GM23338 (cell line): ENCODE data around the gene SYTL1. TPM values are rescaled to one million over a fixed set of nuclear protein-coding genes. Genes with fewer than 3 reads are reported as not detected.

Source experiments
- ATAC-seq: fragments of 200-7000 bp; cut with Tn5 transposase; 3 replicates; pipeline ENCODE4 v1.9.1; 2020
- DNase-seq: peaks from one replicate; pipeline ENCODE4 v3.0.0-alpha.2; 2015; ENCODE audit warnings: low spot score
- H2AFZ ChIP-seq: fragments of 200-600 bp; sonication (generic); 2 replicates; pipeline ENCODE4 v1.8.0; 2016; ENCODE audit warnings: antibody characterized with exemption, mild to moderate bottlenecking, moderate library complexity
- H3F3A ChIP-seq: fragments of 200-600 bp; sonication (generic); replicated peaks from 2 replicates; pipeline ENCODE4 v1.8.0; 2017; ENCODE audit warnings: antibody characterized with exemption, mixed run types, low read depth
- H3K27ac ChIP-seq: fragments of 200-600 bp; sonication (generic); 2 replicates; pipeline ENCODE4 v1.6.1; 2016; ENCODE audit warnings: low read depth
- H3K27me3 ChIP-seq: fragments of 200-600 bp; sonication (generic); 2 replicates; pipeline ENCODE4 v1.8.0; 2016; ENCODE audit warnings: mild to moderate bottlenecking, mixed run types, moderate library complexity; ENCODE audit not compliant: insufficient read depth
- H3K36me3 ChIP-seq: fragments of 200-600 bp; sonication (generic); 2 replicates; pipeline ENCODE4 v1.8.0; 2016; ENCODE audit warnings: mild to moderate bottlenecking; ENCODE audit not compliant: insufficient read depth
- H3K4me1 ChIP-seq: fragments of 200-600 bp; sonication (generic); 2 replicates; pipeline ENCODE4 v1.8.0; 2016; ENCODE audit warnings: mild to moderate bottlenecking, moderate library complexity; ENCODE audit not compliant: insufficient read depth
- H3K4me2 ChIP-seq: fragments of 200-600 bp; sonication (generic); 2 replicates; pipeline ENCODE4 v1.7.1; 2017; ENCODE audit warnings: mixed run types
- H3K4me3 ChIP-seq: fragments of 200-600 bp; sonication (generic); 2 replicates; pipeline ENCODE4 v1.6.1; 2016; ENCODE audit warnings: mixed run types
- H3K79me2 ChIP-seq: fragments of 200-600 bp; sonication (generic); replicated peaks from 2 replicates; pipeline ENCODE4 v1.8.0; 2017; ENCODE audit warnings: mild to moderate bottlenecking; ENCODE audit not compliant: insufficient read depth
- H3K9me2 ChIP-seq: fragments of 200-600 bp; sonication (generic); 2 replicates; pipeline ENCODE4 v1.8.0; 2017; ENCODE audit not compliant: insufficient read depth
- H4K20me1 ChIP-seq: fragments of 200-600 bp; sonication (generic); replicated peaks from 2 replicates; pipeline ENCODE4 v1.8.0; 2017; ENCODE audit warnings: mild to moderate bottlenecking; ENCODE audit not compliant: insufficient read depth
- H3K27ac Mint-ChIP-seq: 2 replicates; pipeline ENCODE4 v1.8.0; 2020; ENCODE audit warnings: inconsistent platforms, mild to moderate bottlenecking, moderate library complexity, mixed read lengths
- H3K27me3 Mint-ChIP-seq: 3 replicates; pipeline ENCODE4 v1.8.0; 2022; ENCODE audit warnings: low read depth, mild to moderate bottlenecking, moderate library complexity, mixed read lengths, inconsistent platforms; ENCODE audit not compliant: insufficient read depth, poor library complexity
- H3K36me3 Mint-ChIP-seq: 3 replicates; pipeline ENCODE4 v1.8.0; 2021; ENCODE audit warnings: low read depth, mild to moderate bottlenecking, inconsistent platforms, moderate library complexity, mixed read lengths
- H3K4me1 Mint-ChIP-seq: 3 replicates; pipeline ENCODE4 v1.8.0; 2020; ENCODE audit warnings: mild to moderate bottlenecking, inconsistent platforms, mixed read lengths
- H3K4me3 Mint-ChIP-seq: 3 replicates; pipeline ENCODE4 v1.8.0; 2021; ENCODE audit warnings: moderate library complexity, mild to moderate bottlenecking, inconsistent platforms, mixed read lengths
- H3K9me3 Mint-ChIP-seq: 3 replicates; pipeline ENCODE4 v1.8.0; 2020; ENCODE audit warnings: moderate library complexity, mild to moderate bottlenecking, inconsistent platforms, mixed read lengths
- EZH2 ChIP-seq: fragments of 200-600 bp; sonication (generic); IDR thresholded peaks from one replicate; pipeline ENCODE4 v1.8.0; 2017; ENCODE audit warnings: antibody characterized with exemption, mild to moderate bottlenecking, low read depth; ENCODE audit not compliant: unreplicated experiment
- EZH2phosphoT487 ChIP-seq: fragments of 200-600 bp; sonication (generic); IDR thresholded peaks from one replicate; pipeline ENCODE4 v1.8.1; 2018; ENCODE audit warnings: antibody characterized with exemption; ENCODE audit not compliant: unreplicated experiment
- JUNB ChIP-seq: IDR thresholded peaks from one replicate; pipeline ENCODE4 v1.6.1; 2016; ENCODE audit warnings: antibody characterized with exemption; ENCODE audit not compliant: unreplicated experiment
- NANOG ChIP-seq: IDR thresholded peaks from 2 replicates; pipeline ENCODE4 v1.6.1; 2016; ENCODE audit warnings: antibody characterized with exemption, borderline replicate concordance
- POLR2AphosphoS5 ChIP-seq: IDR thresholded peaks from 2 replicates; pipeline ENCODE4 v1.6.1; 2016; ENCODE audit warnings: antibody characterized with exemption, low read depth
- polyA plus RNA-seq: library from polyadenylated mRNA; unstranded; fragments of >200 nt; fragmentation: Nextera tagmentation; extraction: Ambion mirVana; gene quantifications from 2 replicates; pipeline ENCODE4 v1.2.1, GENCODE V29; 2016
- total RNA-seq: library from RNA; depleted of rRNA; stranded (reverse); fragments of >200 nt; shearing (Covaris generic); gene quantifications from 2 replicates; pipeline ENCODE4 v1.2.3, GENCODE V29; 2014
- TF ChIP-seq, protein P1 (sequence below), 2 experiments: fragments of 200-600 bp in 1 of 2; sonication (generic) in 1 of 2; conservative IDR thresholded peaks; 2 replicates each; pipeline versions ENCODE4 v1.5.1 to v1.6.1; 2016 to 2017; ENCODE audit warnings: antibody characterized with exemption in 2 of 2, low read depth in 2 of 2, mild to moderate bottlenecking in 2 of 2, moderate library complexity in 1 of 2
- TF ChIP-seq, protein P2 (sequence below): fragments of 250-450 bp; sonication (Bioruptor Pico); IDR thresholded peaks from 2 replicates; pipeline ENCODE4 v1.5.0; 2020; ENCODE audit warnings: mild to moderate bottlenecking, moderate library complexity

The SYTL1 gene
- total and polyA plus RNA-seq, 2 experiments from 2014 or later: 4.9 to 12.3 TPM

- Histone ChIP-seq H3K27ac (no peak overlapping the region), H2AFZ (0 out of 2 replicates have a peak overlapping the region, but pooled peaks have one; percentile 59), H3K4me2 (peak overlapping the region; percentile 99), H3K4me1 (peaks cover 20% of the 10 kb centered on the region), H3K36me3 (no peaks in the 10 kb centered on the region), H3F3A (peaks cover 17% of the 10 kb centered on the region; the same call in 1 of the 2 replicates), H3K9me2 (no peaks in the 10 kb centered on the region), H4K20me1 (no peaks in the 10 kb centered on the region), H3K79me2 (no peaks in the 10 kb centered on the region), H3K27me3 (peaks cover 25% of the 10 kb centered on the region), H3K4me3 (peak overlapping the region; percentile 89; the same call in 1 of the 2 replicates)
- H3K27ac Mint-ChIP-seq: no peak overlapping the region
- no peaks in the 10 kb centered on the region for H3K36me3 Mint-ChIP-seq
- ATAC-seq: no peak
- TF ChIP-seq POLR2AphosphoS5: no peak
- peak overlapping the region; percentile 86 for H3K4me3 Mint-ChIP-seq
- DNase-seq: no peak
- H3K27me3 Mint-ChIP-seq: peaks cover 28% of the 10 kb centered on the region
- peaks cover 30% of the 10 kb centered on the region for H3K4me1 Mint-ChIP-seq
- H3K9me3 Mint-ChIP-seq: no peaks in the 10 kb centered on the region
Measured at GRCh38 chr1:27364696-27365371, 23.0 kb downstream of the SYTL1 start.

GRCh38 chr1:27365372-27366112, 23.7 kb downstream of the SYTL1 start:
- Histone ChIP-seq H3K27me3 (peaks cover 18% of the 10 kb centered on the region), H3F3A (peaks cover 17% of the 10 kb centered on the region; the same call in 1 of the 2 replicates), H3K4me3 (peak overlapping the region; percentile 89), H3K79me2 (no peaks in the 10 kb centered on the region), H2AFZ (peak overlapping the region; percentile 98; the same call in 1 of the 2 replicates), H3K4me2 (peak overlapping the region; percentile 99), H3K4me1 (peaks cover 16% of the 10 kb centered on the region), H4K20me1 (no peaks in the 10 kb centered on the region), H3K9me2 (no peaks in the 10 kb centered on the region), H3K27ac (no peak overlapping the region), H3K36me3 (no peaks in the 10 kb centered on the region)
- ATAC-seq: peak; percentile 55
- no peaks in the 10 kb centered on the region for H3K9me3 Mint-ChIP-seq
- peak overlapping the region; percentile 86 for H3K4me3 Mint-ChIP-seq
- DNase-seq: peak; percentile 88
- H3K27ac Mint-ChIP-seq: peak overlapping the region; percentile 86
- peaks cover 22% of the 10 kb centered on the region for H3K27me3 Mint-ChIP-seq
- peaks cover 27% of the 10 kb centered on the region for H3K4me1 Mint-ChIP-seq
- no peaks in the 10 kb centered on the region for H3K36me3 Mint-ChIP-seq
- TF ChIP-seq, protein P1, sequence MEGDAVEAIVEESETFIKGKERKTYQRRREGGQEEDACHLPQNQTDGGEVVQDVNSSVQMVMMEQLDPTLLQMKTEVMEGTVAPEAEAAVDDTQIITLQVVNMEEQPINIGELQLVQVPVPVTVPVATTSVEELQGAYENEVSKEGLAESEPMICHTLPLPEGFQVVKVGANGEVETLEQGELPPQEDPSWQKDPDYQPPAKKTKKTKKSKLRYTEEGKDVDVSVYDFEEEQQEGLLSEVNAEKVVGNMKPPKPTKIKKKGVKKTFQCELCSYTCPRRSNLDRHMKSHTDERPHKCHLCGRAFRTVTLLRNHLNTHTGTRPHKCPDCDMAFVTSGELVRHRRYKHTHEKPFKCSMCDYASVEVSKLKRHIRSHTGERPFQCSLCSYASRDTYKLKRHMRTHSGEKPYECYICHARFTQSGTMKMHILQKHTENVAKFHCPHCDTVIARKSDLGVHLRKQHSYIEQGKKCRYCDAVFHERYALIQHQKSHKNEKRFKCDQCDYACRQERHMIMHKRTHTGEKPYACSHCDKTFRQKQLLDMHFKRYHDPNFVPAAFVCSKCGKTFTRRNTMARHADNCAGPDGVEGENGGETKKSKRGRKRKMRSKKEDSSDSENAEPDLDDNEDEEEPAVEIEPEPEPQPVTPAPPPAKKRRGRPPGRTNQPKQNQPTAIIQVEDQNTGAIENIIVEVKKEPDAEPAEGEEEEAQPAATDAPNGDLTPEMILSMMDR (conservative IDR thresholded peaks at IDR 0.05; ENCODE audit: low read depth in 2 of 2): no peak
- no peak for TF ChIP-seq JUNB
- TF ChIP-seq EZH2: no peak
- TF ChIP-seq, protein P2, sequence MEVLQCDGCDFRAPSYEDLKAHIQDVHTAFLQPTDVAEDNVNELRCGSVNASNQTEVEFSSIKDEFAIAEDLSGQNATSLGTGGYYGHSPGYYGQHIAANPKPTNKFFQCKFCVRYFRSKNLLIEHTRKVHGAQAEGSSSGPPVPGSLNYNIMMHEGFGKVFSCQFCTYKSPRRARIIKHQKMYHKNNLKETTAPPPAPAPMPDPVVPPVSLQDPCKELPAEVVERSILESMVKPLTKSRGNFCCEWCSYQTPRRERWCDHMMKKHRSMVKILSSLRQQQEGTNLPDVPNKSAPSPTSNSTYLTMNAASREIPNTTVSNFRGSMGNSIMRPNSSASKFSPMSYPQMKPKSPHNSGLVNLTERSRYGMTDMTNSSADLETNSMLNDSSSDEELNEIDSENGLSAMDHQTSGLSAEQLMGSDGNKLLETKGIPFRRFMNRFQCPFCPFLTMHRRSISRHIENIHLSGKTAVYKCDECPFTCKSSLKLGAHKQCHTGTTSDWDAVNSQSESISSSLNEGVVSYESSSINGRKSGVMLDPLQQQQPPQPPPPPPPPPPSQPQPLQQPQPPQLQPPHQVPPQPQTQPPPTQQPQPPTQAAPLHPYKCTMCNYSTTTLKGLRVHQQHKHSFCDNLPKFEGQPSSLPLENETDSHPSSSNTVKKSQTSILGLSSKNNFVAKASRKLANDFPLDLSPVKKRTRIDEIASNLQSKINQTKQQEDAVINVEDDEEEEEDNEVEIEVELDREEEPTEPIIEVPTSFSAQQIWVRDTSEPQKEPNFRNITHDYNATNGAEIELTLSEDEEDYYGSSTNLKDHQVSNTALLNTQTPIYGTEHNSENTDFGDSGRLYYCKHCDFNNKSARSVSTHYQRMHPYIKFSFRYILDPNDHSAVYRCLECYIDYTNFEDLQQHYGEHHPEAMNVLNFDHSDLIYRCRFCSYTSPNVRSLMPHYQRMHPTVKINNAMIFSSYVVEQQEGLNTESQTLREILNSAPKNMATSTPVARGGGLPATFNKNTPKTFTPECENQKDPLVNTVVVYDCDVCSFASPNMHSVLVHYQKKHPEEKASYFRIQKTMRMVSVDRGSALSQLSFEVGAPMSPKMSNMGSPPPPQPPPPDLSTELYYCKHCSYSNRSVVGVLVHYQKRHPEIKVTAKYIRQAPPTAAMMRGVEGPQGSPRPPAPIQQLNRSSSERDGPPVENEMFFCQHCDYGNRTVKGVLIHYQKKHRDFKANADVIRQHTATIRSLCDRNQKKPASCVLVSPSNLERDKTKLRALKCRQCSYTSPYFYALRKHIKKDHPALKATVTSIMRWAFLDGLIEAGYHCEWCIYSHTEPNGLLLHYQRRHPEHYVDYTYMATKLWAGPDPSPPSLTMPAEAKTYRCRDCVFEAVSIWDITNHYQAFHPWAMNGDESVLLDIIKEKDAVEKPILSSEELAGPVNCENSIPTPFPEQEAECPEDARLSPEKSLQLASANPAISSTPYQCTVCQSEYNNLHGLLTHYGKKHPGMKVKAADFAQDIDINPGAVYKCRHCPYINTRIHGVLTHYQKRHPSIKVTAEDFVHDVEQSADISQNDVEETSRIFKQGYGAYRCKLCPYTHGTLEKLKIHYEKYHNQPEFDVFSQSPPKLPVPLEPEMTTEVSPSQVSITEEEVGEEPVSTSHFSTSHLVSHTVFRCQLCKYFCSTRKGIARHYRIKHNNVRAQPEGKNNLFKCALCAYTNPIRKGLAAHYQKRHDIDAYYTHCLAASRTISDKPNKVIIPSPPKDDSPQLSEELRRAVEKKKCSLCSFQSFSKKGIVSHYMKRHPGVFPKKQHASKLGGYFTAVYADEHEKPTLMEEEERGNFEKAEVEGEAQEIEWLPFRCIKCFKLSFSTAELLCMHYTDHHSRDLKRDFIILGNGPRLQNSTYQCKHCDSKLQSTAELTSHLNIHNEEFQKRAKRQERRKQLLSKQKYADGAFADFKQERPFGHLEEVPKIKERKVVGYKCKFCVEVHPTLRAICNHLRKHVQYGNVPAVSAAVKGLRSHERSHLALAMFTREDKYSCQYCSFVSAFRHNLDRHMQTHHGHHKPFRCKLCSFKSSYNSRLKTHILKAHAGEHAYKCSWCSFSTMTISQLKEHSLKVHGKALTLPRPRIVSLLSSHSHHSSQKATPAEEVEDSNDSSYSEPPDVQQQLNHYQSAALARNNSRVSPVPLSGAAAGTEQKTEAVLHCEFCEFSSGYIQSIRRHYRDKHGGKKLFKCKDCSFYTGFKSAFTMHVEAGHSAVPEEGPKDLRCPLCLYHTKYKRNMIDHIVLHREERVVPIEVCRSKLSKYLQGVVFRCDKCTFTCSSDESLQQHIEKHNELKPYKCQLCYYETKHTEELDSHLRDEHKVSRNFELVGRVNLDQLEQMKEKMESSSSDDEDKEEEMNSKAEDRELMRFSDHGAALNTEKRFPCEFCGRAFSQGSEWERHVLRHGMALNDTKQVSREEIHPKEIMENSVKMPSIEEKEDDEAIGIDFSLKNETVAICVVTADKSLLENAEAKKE (CRISPR knock-in tag): no peak
- no peak for TF ChIP-seq EZH2phosphoT487
- TF ChIP-seq NANOG: no peak
- peak; percentile 69 for TF ChIP-seq POLR2AphosphoS5
